NCI-H146 (cell line): ENCODE data around the gene AKAP1.
A peak's percentile ranks its signal among the peaks of the same experiment; 100 is the strongest.

Experiments
- DNase-seq: peaks from one replicate; lab custom pipeline; 2025; lab: John Stamatoyannopoulos, UW

The AKAP1 gene, protein sequence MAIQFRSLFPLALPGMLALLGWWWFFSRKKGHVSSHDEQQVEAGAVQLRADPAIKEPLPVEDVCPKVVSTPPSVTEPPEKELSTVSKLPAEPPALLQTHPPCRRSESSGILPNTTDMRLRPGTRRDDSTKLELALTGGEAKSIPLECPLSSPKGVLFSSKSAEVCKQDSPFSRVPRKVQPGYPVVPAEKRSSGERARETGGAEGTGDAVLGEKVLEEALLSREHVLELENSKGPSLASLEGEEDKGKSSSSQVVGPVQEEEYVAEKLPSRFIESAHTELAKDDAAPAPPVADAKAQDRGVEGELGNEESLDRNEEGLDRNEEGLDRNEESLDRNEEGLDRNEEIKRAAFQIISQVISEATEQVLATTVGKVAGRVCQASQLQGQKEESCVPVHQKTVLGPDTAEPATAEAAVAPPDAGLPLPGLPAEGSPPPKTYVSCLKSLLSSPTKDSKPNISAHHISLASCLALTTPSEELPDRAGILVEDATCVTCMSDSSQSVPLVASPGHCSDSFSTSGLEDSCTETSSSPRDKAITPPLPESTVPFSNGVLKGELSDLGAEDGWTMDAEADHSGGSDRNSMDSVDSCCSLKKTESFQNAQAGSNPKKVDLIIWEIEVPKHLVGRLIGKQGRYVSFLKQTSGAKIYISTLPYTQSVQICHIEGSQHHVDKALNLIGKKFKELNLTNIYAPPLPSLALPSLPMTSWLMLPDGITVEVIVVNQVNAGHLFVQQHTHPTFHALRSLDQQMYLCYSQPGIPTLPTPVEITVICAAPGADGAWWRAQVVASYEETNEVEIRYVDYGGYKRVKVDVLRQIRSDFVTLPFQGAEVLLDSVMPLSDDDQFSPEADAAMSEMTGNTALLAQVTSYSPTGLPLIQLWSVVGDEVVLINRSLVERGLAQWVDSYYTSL

DNA sequence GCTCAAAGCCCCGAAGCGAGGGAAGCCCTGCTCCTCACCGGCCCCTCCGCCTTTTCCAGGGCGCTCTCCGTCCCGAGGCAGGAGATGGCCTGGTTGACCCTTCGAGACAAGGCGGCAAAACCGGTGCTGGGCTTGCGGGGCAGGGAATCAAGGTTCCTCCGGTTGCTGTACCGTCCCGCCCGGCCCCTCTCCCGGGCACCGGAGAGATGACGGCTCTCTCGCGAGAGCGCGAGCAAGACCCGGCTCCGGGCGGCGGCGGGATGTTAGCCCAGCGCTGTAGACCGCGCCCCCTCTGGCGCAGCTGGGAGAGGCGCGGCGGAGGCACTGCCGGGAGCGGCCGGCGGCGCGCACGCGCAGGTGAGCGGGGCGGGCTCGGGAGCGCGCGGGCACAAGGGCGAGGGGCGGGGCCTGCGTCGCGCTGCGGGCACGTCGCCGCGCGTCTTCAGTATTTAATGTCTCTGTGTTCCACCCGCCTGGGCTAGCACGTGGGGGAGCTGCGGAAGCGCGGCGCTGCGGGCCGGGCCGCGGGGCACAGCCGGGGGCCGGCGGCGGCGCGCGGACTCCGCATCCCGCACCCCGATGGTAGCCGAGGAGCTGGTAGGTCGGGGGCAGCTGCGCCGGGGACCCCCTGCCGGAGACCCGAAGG is at the start of gene AKAP1:
Gene AKAP1, plus strand, starts transcription at position 445 of the 646 bp plus-strand sequence. CDS start 20,219 bp downstream, outside the sequence.
- DNase-seq, result peak; percentile 95

DNA sequence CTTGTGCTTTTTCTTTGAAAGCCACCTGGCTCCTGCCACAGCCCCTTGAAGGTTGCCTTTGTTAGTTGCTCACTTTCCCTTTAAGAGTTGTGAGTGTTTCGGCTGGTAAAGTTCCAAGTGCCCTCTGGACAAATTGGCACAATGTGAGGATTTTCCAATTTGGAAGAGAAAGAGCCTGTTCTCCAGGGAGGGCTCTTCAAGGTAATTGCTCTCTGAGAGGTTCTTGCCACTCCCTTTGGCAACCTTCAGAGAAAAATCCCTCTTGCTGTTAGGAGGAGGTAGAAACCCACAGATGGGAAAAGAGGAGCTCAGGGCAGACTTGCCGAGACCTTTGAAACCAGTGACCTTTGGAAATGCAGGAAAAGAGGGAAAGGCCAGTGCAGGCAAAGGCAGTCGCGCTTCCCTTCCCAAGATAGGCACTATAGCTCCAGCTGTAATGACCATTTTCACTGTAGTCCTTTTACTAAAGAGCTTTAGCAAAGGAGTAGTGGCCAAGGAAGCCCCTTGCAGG is 49.0 kb upstream of the AKAP1 start:
- no peak for DNase-seq

DNA sequence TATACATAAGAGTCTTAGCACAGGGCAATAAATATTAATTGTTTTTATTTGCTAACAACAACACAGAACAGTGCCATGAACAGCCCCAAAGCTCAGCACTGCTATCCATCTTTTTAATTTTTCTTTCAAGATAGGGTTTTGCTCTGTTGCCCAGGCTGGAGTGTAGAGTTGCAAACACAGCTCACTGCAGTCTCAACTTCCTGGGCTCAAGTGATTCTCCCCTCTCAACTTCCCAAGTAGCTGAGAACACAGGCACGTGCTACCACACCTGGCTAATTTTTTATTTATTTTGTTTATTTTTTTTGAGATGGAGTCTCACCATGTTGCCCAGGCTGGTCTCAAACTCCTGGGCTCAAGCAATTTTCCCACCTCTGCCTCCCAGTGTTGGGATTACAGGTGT is 47.6 kb upstream of the AKAP1 start:
- DNase-seq, result no peak

DNA sequence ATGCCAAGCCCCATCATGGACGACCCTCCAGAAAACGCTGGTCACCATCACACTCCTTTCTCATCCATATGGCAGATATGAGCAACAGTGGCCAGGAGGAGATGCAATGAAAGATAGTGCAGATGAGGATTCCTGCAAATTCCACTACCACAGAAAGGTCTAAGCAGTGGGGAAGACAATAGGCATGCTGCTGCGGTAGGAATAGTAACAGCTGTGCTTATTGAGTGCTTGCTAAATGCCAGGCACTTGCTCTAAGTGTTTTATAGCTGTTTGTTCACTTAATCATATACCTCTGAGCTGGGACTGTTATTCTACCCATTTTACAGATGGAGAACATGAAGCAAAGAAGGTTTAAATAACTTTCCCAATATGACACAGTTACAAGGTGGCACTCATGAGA is 46.6 kb upstream of the AKAP1 start:
- no peak for DNase-seq

DNA sequence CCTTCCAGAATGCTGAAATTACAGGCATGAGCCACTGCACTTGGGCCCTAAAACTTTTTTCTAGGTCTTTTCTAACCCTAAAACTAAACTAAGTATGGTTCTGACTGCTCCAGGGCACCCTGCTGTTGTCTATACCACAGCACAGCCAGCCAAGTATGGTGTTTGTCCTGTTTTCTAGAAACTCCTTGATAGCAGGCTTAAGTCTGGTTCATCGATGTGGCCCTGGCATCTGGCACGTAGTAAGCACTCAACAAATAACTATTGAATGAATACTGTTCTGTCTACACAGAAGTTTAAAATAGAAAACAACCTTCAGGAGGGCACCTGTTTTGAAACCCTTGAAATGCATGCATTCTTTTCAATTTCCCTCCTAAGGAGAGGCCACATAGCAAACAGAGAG is 44.5 kb upstream of the AKAP1 start:
- DNase-seq, result no peak

DNA sequence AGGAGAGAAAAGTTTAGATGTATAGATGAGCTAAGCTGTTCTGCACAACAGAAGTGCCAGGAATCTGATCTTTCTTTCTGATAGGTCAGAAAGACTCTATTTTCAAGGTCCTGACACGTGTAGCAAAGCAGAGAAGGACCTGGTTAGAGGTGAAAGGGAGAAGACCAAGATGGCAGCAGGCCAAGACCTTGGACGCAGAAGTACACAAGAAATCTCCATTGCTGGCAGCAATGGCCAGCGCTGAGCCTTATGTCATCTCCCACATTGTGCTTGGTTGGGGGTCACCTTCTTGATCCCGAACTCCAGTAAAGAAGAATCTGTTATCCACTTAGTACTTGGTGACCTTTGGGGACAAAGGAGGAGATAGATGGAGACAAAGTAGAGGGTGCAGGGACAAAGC is 41.8 kb upstream of the AKAP1 start:
- no peak for DNase-seq

DNA sequence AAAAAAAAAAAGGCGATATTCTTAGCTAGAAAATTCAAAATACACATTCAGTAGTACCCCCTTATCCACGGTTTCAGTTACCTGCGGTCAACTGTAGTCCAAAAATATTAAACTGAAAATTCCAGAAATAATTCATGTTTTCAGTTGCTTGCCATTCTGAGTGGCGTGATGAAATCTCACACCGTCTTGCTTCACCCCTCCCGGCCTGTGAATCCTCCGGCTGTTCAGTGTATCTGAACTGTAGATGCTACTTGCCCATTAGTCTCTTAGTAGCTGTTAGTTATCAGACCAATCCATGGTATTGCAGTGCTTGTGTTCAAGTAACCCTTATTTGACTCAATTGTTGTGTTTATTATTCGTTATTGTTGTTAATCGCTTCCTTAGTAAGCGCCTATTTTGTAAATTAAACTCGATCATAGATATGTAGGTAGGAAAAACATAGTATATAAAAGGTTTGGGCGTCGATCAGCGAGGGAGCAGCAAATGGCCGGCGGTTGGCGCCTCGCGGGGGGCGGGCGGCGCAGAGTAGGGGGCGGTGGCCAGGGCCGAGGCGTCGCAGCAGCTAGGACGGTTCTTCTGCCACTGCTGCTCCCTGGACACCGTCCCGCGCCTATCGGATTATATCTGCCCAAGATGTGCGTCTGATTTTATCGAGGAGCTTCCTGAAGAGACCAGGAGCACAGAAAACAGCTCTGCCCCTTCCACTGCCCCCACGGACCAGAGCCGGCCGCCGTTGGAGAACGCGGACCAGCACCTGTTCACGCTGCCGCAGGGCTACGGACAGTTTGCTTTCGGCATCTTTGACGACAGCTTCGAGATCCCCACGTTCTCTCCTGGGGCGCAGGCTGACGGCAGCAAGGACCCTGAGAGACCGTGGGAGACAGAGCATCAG is 39.8 kb upstream of the AKAP1 start:
- no peak for DNase-seq

DNA sequence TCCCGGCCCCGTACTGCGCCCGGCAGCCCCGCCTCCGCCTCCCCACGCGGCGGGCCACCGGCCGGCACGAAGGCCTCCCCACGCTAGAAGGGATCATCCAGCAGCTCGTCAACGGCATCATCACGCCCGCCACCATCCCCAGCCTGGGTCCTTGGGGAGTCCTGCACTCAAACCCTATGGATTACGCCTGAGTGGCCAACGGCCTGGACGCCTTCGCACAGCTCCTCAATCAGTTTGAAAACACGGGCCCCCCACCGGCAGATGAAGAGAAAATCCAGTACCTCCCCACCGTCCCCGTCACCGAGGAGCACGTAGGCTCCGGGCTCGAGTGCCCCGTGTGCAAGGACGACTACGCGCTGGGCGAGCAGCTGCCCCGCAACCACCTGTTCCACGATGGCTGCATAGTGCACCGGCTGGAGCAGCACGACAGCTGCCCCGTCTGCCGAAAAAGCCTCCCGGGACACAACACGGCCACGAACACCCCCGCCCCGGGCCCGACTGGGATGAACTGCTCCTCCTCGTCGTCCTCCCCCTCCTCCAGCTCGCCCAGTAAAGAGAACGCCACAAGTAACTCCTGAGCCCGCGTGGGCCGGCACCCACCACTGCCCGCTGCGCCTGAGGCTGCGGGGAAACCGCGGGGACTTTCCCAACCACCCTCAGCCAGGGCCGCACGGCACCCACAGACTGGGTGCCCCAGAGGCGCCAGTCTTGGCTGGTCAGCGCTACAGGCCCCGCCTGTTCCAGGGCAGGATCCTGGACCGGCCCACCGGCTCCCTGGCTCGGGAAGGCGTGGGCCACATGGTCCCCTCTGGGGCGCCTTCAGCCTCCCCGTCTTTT is 39.0 kb upstream of the AKAP1 start:
- no peak for DNase-seq

DNA sequence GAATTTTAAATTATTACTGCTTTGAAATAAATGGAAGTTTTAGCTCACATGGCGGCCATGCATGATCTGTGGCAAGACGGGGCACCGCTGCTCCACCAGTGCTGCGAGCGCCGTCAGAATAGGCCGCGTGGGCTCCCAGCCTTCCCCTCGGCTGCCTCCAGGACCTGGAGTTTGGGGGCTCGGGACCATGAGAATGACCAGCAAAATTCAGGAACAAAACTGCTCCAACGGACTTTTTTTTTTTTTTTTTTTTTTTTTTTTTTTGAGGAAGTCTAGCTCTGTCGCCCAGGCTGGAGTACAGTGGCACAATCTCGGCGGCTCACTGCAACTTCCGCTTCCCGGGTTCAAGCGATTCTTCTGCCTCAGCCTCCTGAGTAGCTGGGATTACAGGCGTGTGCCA is 38.3 kb upstream of the AKAP1 start:
- no peak for DNase-seq

DNA sequence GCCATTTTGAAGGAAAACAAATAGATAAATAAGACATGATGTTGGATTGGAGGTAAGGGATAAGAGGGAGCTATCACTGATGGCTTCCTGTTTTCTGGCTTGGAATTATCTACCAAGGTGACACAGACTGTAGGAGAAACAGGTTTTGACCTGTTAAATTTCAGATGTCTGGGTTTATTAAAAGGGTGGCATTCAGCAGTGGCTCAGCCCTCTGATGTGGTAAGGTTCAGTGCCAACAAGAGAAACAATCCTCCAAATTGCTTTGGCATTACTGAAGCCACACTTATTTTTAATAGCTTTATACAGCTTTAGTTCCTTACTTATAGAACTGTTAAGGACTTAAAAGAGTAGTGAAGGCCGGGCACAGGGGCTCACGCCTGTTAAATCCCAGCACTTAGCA is 37.0 kb upstream of the AKAP1 start:
- DNase-seq, result no peak

DNA sequence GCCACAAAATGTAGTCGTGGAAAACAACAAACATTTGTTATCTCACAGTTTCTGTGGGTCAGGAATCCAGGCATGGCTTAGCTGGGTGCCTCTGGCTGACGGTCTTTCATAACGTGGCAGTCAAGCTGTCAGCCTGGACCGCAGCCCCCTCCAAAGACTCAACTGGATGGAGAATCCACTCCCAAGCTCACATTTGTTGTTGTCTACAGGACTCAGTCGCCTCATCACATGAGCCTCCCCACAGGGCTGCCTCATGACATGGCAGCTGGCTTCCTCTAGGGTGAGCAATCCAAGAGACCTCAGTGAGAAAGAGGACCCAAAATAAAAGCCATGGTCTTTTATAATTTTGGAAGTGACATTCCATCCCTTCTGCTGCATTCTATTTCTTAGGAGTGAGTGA is 34.7 kb upstream of the AKAP1 start:
- no peak for DNase-seq

DNA sequence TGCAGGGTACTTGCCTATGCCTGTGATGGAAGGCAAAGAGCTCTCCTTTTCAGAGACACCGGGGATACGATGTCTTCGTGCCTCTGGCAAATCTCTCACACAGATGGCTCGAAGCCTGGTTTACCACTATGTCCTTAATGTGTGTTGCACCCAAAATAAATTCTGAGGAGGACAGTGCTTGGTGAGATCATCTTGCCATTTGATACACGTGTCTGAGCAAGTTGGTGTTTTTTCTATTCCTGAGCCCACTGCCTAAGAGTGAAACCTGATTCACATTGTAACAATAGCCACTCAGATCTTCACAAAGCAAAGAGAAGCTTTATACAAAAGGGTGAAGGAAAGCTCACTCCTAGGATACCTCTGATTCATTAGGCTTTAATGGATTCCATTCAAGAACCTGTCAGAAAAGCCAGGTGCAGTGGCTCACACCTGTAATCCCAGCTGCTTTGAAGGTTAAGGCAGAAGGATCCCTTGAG is 33.1 kb upstream of the AKAP1 start:
- peak; percentile 96 for DNase-seq

DNA sequence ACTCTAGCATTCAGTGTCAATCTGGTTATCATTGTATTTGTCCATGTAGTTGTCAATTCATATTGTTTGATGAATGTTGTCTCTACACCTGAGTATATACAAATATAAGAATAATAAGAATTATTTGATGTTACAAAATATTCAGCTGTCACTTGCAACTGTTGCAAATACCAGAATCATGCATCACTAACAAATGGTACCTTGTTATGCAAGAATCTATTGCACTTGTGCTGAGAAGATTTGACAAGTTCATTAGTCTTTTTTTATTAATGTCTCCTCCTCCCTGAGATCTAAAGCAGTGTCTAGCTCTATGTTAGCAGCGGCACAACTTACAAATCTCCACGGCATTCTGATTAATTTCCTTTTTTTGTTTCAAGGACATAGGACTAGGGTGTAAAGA is 22.2 kb upstream of the AKAP1 start:
- DNase-seq, result no peak

DNA sequence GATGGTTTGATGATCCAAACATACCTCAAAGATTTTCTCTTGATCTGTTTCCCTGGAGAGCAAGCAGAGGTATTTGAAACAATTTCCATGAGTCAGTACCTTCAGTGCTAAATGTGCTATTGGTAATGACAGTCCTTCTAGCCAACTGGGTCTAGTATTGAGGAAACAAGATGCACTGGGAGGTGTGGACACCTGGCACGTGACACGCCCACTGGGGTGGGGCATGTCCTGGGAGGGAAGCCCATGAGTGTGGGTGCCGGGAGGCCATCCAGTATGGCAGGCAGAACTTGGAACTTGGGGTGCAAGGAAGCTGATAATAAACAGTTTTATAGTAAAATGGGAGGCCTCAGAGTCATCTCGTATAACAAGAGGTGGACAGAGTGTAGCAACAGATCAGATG is 17.9 kb upstream of the AKAP1 start:
- no peak for DNase-seq

DNA sequence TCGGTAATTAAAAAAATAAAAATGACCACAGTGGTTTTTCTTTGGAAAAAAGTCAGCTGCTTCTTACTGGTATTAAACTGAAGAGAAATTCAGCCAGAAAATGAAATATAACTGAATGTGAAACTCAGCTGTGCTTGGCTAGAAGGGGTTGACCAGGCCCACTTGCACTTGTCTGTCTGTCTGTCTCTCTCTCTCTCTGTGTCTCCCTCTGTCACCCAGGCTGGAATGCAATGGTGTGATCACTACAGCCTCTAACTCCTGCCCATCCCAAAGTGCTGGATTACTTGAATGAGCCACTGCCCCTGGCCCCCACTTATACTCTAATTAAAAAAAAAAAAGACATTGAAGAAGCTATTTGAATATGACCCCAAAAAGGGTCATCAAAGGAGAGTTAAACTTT is 17.3 kb upstream of the AKAP1 start:
- DNase-seq, result no peak

DNA sequence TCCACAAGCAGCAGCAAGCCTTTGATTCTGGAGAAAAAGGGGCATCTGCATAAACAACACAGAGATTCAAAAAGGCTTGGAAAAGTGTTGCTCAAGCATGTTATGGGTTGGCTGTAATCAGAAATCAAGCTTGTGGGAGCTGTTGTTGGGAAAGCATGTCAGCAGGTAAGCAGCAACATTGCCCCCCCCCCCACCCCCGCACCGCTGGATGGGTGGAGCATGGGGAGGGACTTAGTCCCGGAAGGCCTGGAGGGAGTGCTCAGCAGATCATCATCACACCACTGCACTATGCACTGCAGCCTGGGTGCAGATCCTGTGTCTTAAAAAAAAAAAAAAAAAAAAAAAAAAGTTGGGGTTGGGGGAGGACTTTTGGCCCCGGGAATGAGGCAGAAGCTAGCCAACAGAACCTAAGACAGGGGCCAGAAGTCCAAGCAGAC is 16.8 kb upstream of the AKAP1 start:
- DNase-seq, result no peak

DNA sequence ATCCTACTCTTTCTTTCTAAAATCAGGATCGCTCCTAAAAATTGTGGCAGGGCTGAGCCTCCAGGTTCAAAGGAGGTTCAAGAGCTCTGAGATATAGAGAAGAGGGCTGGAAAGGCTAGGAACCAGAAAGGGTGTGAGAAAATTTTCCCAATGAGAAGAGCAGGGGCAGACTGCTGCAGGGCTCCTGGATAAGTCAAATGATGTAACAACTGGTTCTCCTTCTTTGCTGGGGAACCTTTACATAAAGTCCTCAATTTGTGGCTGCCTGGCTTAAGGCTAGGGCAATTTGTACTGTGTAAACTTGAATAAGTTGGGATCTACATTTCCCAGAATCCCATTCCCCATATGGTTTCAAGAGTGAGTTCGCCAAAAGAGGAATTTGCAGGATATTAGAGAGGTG is 16.3 kb upstream of the AKAP1 start:
- no peak for DNase-seq

DNA sequence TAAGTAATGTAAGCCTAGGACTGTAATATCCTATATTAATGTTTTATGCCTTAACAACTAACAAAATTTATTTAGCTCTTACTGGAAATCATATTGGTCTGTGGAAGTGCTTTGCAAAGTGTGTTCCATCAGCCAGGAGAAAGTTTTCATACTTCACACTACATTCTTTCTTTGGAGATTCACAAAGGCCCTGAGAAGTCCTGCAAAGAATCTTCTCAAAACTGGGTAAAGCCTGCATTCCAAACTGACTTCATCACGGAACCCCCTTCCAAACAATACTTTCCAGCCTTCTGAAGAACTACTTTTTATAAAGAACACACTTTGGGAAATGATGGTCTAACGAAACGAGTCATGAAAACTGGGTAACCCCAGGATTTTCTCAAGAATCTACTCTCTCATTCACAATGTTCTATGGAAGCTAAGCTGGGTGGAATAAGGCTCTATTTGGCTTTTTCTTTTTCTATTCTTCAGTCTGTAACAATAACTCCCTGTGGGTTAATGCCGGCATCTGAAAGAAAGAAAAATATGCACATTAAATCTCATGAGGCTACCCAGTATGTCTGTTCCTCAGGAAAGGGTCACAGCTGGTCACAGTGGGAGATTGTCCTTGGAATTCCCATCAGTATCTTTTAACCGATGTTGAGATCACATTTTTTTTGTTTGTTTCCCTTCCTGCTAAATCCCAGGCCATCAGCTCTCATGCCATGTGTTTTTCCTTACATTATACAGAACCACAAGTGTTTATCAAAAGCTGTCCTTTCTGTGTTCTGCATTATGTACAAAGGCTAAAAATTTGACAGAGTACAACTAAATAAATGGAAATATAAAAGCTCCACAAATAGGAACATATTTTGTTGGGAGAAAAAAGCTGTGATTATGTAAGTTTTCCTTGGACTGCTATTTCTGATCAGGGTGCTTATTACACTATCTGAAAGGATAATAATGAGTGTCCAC is 12.8 kb upstream of the AKAP1 start:
- DNase-seq, result no peak

DNA sequence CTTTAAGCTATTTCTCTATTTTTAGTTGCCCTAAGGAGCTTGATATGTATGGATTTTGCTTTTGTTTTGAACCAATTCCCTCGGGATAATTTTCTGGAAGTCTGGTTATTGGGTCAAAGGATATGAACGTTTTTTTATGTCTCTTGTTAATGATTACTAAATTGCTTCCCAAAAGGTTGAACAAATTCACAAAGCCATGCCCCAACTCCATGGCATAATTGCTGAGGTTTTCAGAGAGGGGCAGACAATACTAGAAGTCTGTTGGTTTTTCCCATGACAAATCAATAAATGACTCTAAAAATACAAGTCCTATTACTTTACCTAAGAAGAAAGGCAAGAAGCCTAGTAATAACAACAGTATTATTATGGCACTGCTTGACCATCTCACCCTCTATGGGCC is 11.4 kb upstream of the AKAP1 start:
- DNase-seq, result no peak
